Endothelial cell of umbilical vein (primary cell): ENCODE data around the gene WIPF3. TPM values are rescaled to one million over a fixed set of nuclear protein-coding genes. Genes with fewer than 3 reads are reported as not detected.

ENCODE experiments used
- BruUV-seq: library from RNA; stranded (reverse); fragments of 400-500 nt; replicated peaks from 2 replicates; lab custom pipeline; 2021; lab: Mats Ljungman, UMichigan
- CTCF ChIA-PET: fragments of 300-600, 350-600 bp; sonication (Branson Sonifier 250); formaldehyde crosslinking; loops from one replicate; lab custom pipeline; 2021; ENCODE audit warnings: antibody characterized with exemption, inconsistent platforms; lab: Charles Lee
- POLR2A ChIA-PET: fragments of 300-600, 350-600 bp; sonication (Branson Sonifier 250); formaldehyde crosslinking; loops from one replicate; lab custom pipeline; 2021; ENCODE audit warnings: antibody characterized with exemption, inconsistent platforms; lab: Charles Lee
- DNase-seq: peaks from one replicate; pipeline ENCODE4 v3.0.0-alpha.2; 2011; ENCODE audit warnings: low read depth, low spot score
- FAIRE-seq: peaks from 2 replicates; lab custom pipeline; 2011; peaks lifted over from hg19 to GRCh38; lab: Jason Lieb, UNC
- H2AFZ ChIP-seq: 2 replicates; pipeline ENCODE4 v1.6.0; 2012; ENCODE audit warnings: low read depth, low read length, control low read depth, inconsistent platforms
- H3K27ac ChIP-seq: 2 replicates; pipeline ENCODE4 v1.5.1; 2011; ENCODE audit warnings: low read depth, mild to moderate bottlenecking, control low read depth, low read length, moderate library complexity; ENCODE audit not compliant: insufficient read depth
- H3K27me3 ChIP-seq, 2 experiments: 2 replicates each; pipeline versions ENCODE4 v1.6.0 to v1.6.1; 2011; ENCODE audit warnings: low read length in 2 of 2, mixed read lengths in 1 of 2; ENCODE audit not compliant: control insufficient read depth in 2 of 2, insufficient read depth in 2 of 2
- H3K36me3 ChIP-seq, 2 experiments: 2 replicates in 1 of 2; 3 replicates in 1 of 2; pipeline ENCODE4 v1.5.1; 2011; ENCODE audit warnings: low read length in 2 of 2, mild to moderate bottlenecking in 1 of 2, moderate library complexity in 1 of 2; ENCODE audit not compliant: control insufficient read depth in 2 of 2, insufficient read depth in 2 of 2; ENCODE audit errors: extremely low read depth in 1 of 2
- H3K4me1 ChIP-seq: 3 replicates; pipeline ENCODE4 v1.5.1; 2011; ENCODE audit warnings: mild to moderate bottlenecking, low read length; ENCODE audit not compliant: control insufficient read depth, insufficient read depth; ENCODE audit errors: extremely low read depth
- H3K4me2 ChIP-seq: 2 replicates; pipeline ENCODE4 v1.6.1; 2011; ENCODE audit warnings: low read length, control low read depth, mixed read lengths; ENCODE audit not compliant: insufficient read depth
- H3K4me3 ChIP-seq, 3 experiments: fragments of 200-600 bp in 1 of 3; sonication (generic), shearing (Covaris generic) in 1 of 3; replicated peaks in 1 of 3; 2 replicates each; pipeline ENCODE4 v1.5.1; 2011 to 2016; ENCODE audit warnings: control low read depth in 3 of 3, low read length in 3 of 3, mild to moderate bottlenecking in 2 of 3, inconsistent platforms in 1 of 3, low read depth in 1 of 3, moderate library complexity in 1 of 3; ENCODE audit not compliant: insufficient read depth in 1 of 3
- H3K79me2 ChIP-seq: 2 replicates; pipeline ENCODE4 v1.6.0; 2012; ENCODE audit warnings: low read length, inconsistent platforms; ENCODE audit not compliant: control insufficient read depth, insufficient read depth
- H3K9ac ChIP-seq: replicated peaks from 2 replicates; pipeline ENCODE3; 2011; ENCODE audit warnings: low read length, control low read depth; ENCODE audit not compliant: insufficient read depth; ENCODE audit errors: extremely low read depth
- H3K9me1 ChIP-seq: replicated peaks from 3 replicates; pipeline ENCODE4 v1.6.0; 2011; ENCODE audit warnings: mild to moderate bottlenecking, low read length; ENCODE audit not compliant: control insufficient read depth, insufficient read depth; ENCODE audit errors: extremely low read depth
- H3K9me3 ChIP-seq: replicated peaks from 2 replicates; pipeline ENCODE4 v1.5.1; 2012; ENCODE audit warnings: low read length, inconsistent platforms; ENCODE audit not compliant: control insufficient read depth, insufficient read depth
- H4K20me1 ChIP-seq: replicated peaks from 2 replicates; pipeline ENCODE3; 2011; ENCODE audit warnings: mild to moderate bottlenecking, low read length; ENCODE audit not compliant: control insufficient read depth, insufficient read depth; ENCODE audit errors: extremely low read depth
- CTCF ChIP-seq, 2 donors: IDR thresholded peaks; 1 replicate in 1 of 2; 2 replicates in 1 of 2; pipeline ENCODE4 v1.5.1; 2011; ENCODE audit warnings: low read length in 2 of 2, mild to moderate bottlenecking in 2 of 2, moderate library complexity in 2 of 2, control low read depth in 1 of 2, inconsistent platforms in 1 of 2, low read depth in 1 of 2; ENCODE audit not compliant: insufficient read depth in 1 of 2; ENCODE audit errors: extremely low read depth in 1 of 2
- EZH2 ChIP-seq: IDR thresholded peaks from 2 replicates; pipeline ENCODE4 v1.6.1; 2012; ENCODE audit warnings: borderline replicate concordance, low read depth, mild to moderate bottlenecking, moderate library complexity, low read length, inconsistent platforms; ENCODE audit not compliant: severe bottlenecking
- FOS ChIP-seq: IDR thresholded peaks from 2 replicates; pipeline ENCODE4 v1.6.1; 2011; ENCODE audit warnings: mild to moderate bottlenecking, low read length, moderate library complexity, borderline replicate concordance; ENCODE audit not compliant: insufficient read depth
- GATA2 ChIP-seq: IDR thresholded peaks from 2 replicates; pipeline ENCODE4 v1.7.0; 2011; ENCODE audit warnings: low read depth, mild to moderate bottlenecking, moderate library complexity, mixed read lengths, low read length; ENCODE audit not compliant: insufficient read length, insufficient read depth
- JUN ChIP-seq: IDR thresholded peaks from 2 replicates; pipeline ENCODE4 v1.6.1; 2011; ENCODE audit warnings: borderline replicate concordance, low read depth; ENCODE audit not compliant: insufficient read length, insufficient read depth
- MAX ChIP-seq: IDR thresholded peaks from 2 replicates; pipeline ENCODE4 v1.6.1; 2011; ENCODE audit not compliant: insufficient read depth, insufficient read length
- MYC ChIP-seq: IDR thresholded peaks from one replicate; pipeline ENCODE4 v1.6.1; 2011; ENCODE audit warnings: mild to moderate bottlenecking, low read depth, low read length
- POLR2A ChIP-seq: IDR thresholded peaks from 2 replicates; pipeline ENCODE4 v1.6.1; 2012; ENCODE audit warnings: low read depth, mild to moderate bottlenecking, control low read depth, low read length
- POLR2AphosphoS5 ChIP-seq: IDR thresholded peaks from 2 replicates; pipeline ENCODE4 v1.6.1; 2012; ENCODE audit warnings: low read depth, mild to moderate bottlenecking, control low read depth, low read length, moderate library complexity; ENCODE audit not compliant: insufficient read depth
- dilution Hi-C: fragments of 300-500 bp; cut with MboI; formaldehyde crosslinking; loops from one replicate; pipeline ENCODE4 v1.15.0; 2019; ENCODE audit warnings: low sequenced_read_pairs; ENCODE audit not compliant: extremely low pct_ligation_motif_present
- intact Hi-C: fragments of 100-400 bp; cut with micrococcal nuclease; formaldehyde crosslinking; loops from one replicate; pipeline ENCODE4 v1.10.0; 2022
- polyA plus RNA-seq, 4 experiments: library from polyadenylated mRNA; depleted of rRNA in 3 of 4; stranded (reverse) in 3 of 4; unstranded in 1 of 4; fragments of >200 nt; gene quantifications; 2 replicates each; pipeline versions ENCODE4 v1.2.1 to v1.2.3, GENCODE V29; 2011 to 2012; ENCODE audit warnings: missing spikeins in 1 of 4
- total RNA-seq: library from RNA; stranded (reverse); gene quantifications from 2 replicates; pipeline ENCODE4 v1.2.3, GENCODE V29; 2021

Gene WIPF3
- total and polyA plus RNA-seq, 2 donors (not counting 3 experiments of a cell fraction or from before 2014, with no cell fraction given), result 0.01 to 0.35 TPM

GRCh38 chr7:29825775-29826529 is 19.6 kb downstream of the WIPF3 start:
- H3K4me2 ChIP-seq, result no peak overlapping the region
- DNase-seq, result no peak
- FAIRE-seq, result no peak
- no peaks in the 10 kb centered on the region for H3K79me2 ChIP-seq
- no peaks in the 10 kb centered on the region for H3K4me1 ChIP-seq
- ChIA-PET POLR2A (no interaction called here), CTCF (interaction anchor here (0.9 to 1.5 kb wide), 2 partner anchors 12 to 78 kb away, joined by 3 to 4 read pairs; no protein-coding TSS in a partner anchor)
- peaks cover 8 to 9% of the 10 kb centered on the region in 2 experiments for H3K27me3 ChIP-seq
- H3K36me3 ChIP-seq, result no peaks in the 10 kb centered on the region
- TF ChIP-seq CTCF (IDR thresholded peaks at IDR 0.05; ENCODE audit: extremely low read depth in 1 of 2, insufficient read depth in 1 of 2, low read depth in 1 of 2, low read length in 2 of 2) (no peak), JUN (no peak), FOS (no peak), MAX (no peak), EZH2 (no peak), GATA2 (no peak), POLR2A (no peak), POLR2AphosphoS5 (no peak), MYC (no peak)
- H4K20me1 ChIP-seq, result no peaks in the 10 kb centered on the region
- no TSS peak for BruUV-seq
- dilution Hi-C loops (no loop called here), intact Hi-C loops (no loop called here)
- no peak overlapping the region for H2AFZ ChIP-seq
- no peaks in the 10 kb centered on the region for H3K9me1 ChIP-seq
- no peak overlapping the region for H3K4me3 ChIP-seq
- no peak overlapping the region for H3K9ac ChIP-seq
- no peaks in the 10 kb centered on the region for H3K9me3 ChIP-seq
- H3K27ac ChIP-seq, result no peak overlapping the region
